Measurements from ENCODE around the gene EFS. TPM values are rescaled to one million over a fixed set of nuclear protein-coding genes. Genes with fewer than 3 reads are reported as not detected.

EFS gene, protein sequence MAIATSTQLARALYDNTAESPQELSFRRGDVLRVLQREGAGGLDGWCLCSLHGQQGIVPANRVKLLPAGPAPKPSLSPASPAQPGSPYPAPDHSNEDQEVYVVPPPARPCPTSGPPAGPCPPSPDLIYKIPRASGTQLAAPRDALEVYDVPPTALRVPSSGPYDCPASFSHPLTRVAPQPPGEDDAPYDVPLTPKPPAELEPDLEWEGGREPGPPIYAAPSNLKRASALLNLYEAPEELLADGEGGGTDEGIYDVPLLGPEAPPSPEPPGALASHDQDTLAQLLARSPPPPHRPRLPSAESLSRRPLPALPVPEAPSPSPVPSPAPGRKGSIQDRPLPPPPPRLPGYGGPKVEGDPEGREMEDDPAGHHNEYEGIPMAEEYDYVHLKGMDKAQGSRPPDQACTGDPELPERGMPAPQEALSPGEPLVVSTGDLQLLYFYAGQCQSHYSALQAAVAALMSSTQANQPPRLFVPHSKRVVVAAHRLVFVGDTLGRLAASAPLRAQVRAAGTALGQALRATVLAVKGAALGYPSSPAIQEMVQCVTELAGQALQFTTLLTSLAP
- 4.6 and 10.8 TPM in 2 replicates for total RNA-seq (ENCODE audit: low replicate concordance)

DNA sequence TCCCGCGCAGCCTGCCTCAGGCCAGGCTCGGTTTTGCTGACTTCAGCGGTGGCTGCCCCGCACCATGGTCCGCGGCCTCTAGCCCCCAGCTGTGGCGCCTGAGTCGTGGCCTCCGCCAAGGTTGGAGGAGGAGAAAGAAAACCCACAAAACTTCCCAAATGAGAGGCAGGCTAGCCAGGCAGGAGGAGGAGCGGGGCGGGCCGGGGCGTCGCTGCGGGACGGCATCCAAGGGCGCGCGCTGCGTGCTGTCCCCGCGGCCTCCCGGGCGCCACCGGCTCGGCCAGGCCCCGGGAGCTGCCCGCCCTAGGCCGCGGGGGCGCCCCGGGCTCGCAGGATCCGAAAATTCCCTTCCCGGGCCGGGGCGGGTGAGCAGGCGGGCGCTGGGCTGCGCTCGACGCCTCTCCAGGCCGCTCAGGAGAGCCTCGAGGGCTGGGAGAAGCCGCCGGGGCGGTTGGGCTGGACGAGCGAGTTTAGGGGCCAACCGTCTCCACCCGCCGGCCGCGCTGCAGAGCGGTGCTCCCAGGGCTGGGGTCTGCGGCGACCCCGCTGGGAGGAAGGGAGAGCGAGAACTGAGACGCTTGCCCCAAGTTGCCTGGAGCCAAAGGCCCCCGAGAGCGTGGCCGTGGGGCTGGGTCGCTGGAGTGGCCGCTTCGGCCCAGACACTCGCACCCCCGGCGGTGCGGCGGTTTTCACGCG is at the start of gene EFS:
EFS (minus strand) TSS at position 137 of the 696 bp plus-strand sequence. CDS start 147 bp downstream, outside the sequence.
- TF ChIP-seq, protein P1, sequence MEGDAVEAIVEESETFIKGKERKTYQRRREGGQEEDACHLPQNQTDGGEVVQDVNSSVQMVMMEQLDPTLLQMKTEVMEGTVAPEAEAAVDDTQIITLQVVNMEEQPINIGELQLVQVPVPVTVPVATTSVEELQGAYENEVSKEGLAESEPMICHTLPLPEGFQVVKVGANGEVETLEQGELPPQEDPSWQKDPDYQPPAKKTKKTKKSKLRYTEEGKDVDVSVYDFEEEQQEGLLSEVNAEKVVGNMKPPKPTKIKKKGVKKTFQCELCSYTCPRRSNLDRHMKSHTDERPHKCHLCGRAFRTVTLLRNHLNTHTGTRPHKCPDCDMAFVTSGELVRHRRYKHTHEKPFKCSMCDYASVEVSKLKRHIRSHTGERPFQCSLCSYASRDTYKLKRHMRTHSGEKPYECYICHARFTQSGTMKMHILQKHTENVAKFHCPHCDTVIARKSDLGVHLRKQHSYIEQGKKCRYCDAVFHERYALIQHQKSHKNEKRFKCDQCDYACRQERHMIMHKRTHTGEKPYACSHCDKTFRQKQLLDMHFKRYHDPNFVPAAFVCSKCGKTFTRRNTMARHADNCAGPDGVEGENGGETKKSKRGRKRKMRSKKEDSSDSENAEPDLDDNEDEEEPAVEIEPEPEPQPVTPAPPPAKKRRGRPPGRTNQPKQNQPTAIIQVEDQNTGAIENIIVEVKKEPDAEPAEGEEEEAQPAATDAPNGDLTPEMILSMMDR (IDR thresholded peaks at IDR 0.05; ENCODE audit: insufficient read depth, low read length): no peak
- peak within 1 kb of the TSS; percentile 44 for H3K4me3 ChIP-seq (ENCODE audit: low read depth, low read length)
- no peak for DNase-seq (ENCODE audit: low read depth)

DNA sequence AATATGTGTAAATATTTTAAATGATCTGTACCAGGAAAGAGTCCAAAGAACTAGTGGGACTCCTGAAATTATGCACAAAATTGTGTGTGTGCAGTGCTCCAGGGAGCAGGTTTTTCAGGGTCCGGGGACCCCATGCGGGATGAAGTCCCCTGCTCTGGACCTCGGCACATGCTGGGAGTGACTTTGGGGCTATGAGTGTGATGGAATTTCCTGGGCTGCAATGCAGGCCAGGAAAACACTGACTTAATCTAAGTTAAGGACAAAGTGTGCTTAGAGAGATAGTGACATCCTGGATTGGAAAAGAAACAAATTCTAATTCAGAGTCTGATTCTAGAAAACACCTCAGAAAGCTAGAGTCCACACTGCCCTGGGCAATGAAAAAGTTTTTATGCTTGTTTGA is 49.3 kb upstream of the EFS start:
- no peak for DNase-seq (ENCODE audit: low read depth)
- H3K4me3 ChIP-seq (ENCODE audit: low read depth, low read length): no peak overlapping the region
- TF ChIP-seq, protein P1 (IDR thresholded peaks at IDR 0.05; ENCODE audit: insufficient read depth, low read length): no peak

DNA sequence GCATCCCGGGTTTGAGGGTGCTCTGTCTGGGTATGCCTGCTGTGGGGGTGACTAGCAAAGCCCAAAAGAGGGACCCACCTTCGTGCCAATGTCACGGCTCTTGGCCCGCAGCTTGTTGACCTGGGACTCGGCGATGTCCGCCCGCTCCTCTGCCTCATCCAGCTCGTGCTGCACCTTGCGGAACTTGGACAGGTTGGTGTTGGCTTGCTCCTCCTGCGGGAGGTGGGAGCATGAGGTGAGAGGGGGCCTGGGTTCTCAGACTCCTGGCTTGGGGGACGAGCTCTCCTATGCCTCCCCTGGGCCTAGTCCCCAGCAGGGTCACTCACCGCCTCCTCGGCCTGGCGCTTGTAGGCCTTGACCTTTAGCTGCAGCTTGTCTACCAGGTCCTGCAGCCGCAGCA is 48.7 kb upstream of the EFS start:
- DNase-seq (ENCODE audit: low read depth): no peak
- TF ChIP-seq, protein P1 (IDR thresholded peaks at IDR 0.05; ENCODE audit: insufficient read depth, low read length): no peak
- H3K4me3 ChIP-seq (ENCODE audit: low read depth, low read length): no peak overlapping the region

DNA sequence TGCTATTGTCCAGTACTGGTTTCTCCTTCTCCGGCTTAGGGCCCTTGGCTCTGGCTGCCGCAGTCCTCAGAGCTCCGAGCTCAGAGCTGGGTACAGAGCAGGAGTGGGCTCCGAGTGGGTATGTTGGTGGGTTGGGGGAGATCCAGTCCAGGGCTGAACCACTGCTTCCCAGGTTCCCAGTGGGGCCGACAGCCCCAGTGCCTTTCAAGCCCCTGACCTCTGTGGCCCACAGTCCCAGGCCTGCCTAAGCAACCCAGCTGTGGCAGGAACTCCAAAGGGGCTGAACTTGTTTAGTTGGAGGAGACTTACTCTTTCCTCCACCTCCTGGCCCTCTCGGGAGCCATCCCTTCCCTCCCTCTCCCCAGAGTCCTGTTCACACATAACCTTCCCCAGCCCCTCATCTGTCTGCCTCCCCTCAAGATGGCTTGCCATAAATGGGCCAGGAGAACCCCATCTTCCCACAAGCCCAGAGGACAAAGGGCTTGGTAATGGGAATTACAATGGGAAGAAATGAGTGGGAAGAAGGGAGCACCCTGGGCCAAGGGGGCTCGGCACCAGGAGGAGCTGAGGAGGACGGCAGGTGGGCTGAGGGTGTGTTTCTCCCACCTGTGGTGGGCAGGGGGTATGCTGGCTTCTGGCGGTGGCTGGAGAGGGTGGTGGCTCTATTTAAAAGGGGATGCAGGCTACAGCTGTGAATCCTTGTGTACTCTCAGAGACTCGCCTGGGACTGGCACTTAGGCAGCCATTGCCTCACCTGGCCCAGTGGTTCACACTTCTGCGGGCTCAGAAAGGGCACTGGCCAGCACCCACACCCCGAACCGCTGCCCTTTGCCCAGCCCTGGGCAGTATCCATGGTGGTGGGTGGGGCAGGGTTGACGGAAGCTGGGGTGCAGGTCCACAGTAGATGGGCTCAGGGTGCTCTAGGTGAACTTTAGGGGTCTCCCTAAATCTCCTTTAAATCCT is 46.9 kb upstream of the EFS start:
- TF ChIP-seq, protein P1 (IDR thresholded peaks at IDR 0.05; ENCODE audit: insufficient read depth, low read length): no peak
- DNase-seq (ENCODE audit: low read depth): no peak
- H3K4me3 ChIP-seq (ENCODE audit: low read depth, low read length): no peak overlapping the region

DNA sequence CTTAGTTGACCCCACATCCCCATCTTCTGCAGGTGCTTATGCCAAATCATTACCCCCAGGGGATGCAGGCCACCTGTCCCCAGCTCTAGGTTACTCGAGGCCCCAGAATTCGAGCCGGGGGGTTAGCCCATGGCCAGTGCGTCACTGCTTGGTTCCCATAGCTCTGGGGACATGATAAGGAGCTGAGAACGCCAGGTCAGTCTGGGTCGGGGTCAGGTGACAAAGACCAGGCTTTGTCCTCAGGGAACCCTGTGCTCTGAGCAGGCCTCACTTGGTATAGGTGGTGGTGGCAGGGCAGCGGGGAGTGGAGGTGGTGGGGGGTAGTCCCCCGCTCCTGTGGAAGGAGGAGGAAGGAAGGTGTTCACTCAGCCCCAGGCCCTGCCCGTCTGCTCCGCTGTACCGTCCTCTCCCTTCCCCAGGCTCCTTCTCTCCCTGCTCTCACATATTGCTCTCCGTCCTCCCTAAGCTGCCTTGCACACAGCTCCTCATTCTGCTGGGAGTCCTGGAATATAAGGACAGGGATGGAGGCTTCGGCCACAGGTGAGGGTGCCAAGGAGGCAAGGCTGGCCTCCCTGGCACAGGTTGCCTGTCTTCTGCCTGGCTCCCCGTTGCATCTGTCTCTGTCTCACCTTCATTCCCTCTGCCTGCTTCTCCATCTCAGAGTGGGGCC is 45.1 kb upstream of the EFS start:
- TF ChIP-seq, protein P1 (IDR thresholded peaks at IDR 0.05; ENCODE audit: insufficient read depth, low read length): no peak

More for the DNA sequence above, 45.1 kb upstream of the EFS start:
- DNase-seq (ENCODE audit: low read depth): no peak
- no peak overlapping the region for H3K4me3 ChIP-seq (ENCODE audit: low read depth, low read length)

Measured in fibroblast of the aortic adventitia (primary cell).